Ovary (tissue), 3 donors: Measurements from ENCODE around the gene KCNH8.

Experiments used
- CTCF ChIP-seq, 3 donors: fragments of 450-650 bp in 2 of 3; fragments of 200-600 bp in 1 of 3; IDR thresholded peaks; one replicate each; pipeline versions ENCODE4 v1.5.1 to v1.8.0; 2016 to 2022; ENCODE audit warnings: antibody characterized with exemption in 3 of 3, mild to moderate bottlenecking in 1 of 3
- EP300 ChIP-seq: sonication (generic); formaldehyde crosslinking; IDR thresholded peaks from one replicate; pipeline ENCODE4 v1.6.1; 2017; ENCODE audit warnings: antibody characterized with exemption
- POLR2A ChIP-seq: fragments of 450-650 bp; IDR thresholded peaks from one replicate; pipeline ENCODE4 v1.6.1; 2017; ENCODE audit warnings: antibody characterized with exemption, mild to moderate bottlenecking, moderate library complexity
- donor health status: DM: no; HTN: no; CAD: no.

GRCh38 chr3:19232566-19232965, 84.3 kb downstream of the KCNH8 start:
- TF ChIP-seq CTCF (IDR thresholded peaks at IDR 0.05) (no peak), EP300 (no peak), POLR2A (no peak)
